Thyroid gland (tissue), 4 donors: ENCODE data around the gene PROZ. TPM values are rescaled to one million over a fixed set of nuclear protein-coding genes. Genes with fewer than 3 reads are reported as not detected.

ENCODE experiments used
- DNase-seq, 2 donors: peaks; one replicate each; pipeline ENCODE4 v3.0.0-alpha.2; 2019
- H3K27ac ChIP-seq, 3 donors: fragments of 200-600 bp; sonication (generic); 1 replicate in 2 of 3; 2 replicates in 1 of 3; pipeline ENCODE4 v1.5.1; 2016 to 2019; ENCODE audit warnings: mild to moderate bottlenecking in 1 of 3, moderate library complexity in 1 of 3
- H3K27me3 ChIP-seq: fragments of 200-600 bp; sonication (generic); one replicate; pipeline ENCODE4 v1.5.1; 2019
- H3K36me3 ChIP-seq, 2 donors: fragments of 200-600 bp; sonication (generic); one replicate each; pipeline ENCODE4 v1.5.1; 2016 to 2019
- H3K4me1 ChIP-seq, 2 donors: fragments of 200-600 bp; sonication (generic); one replicate each; pipeline ENCODE4 v1.5.1; 2017 to 2019
- H3K4me3 ChIP-seq, 3 donors: fragments of 200-600 bp; sonication (generic); replicated peaks in 1 of 3; 1 replicate in 2 of 3; 2 replicates in 1 of 3; pipeline ENCODE4 v1.5.1; 2016; ENCODE audit warnings: mild to moderate bottlenecking in 1 of 3
- H3K9me3 ChIP-seq: fragments of 200-600 bp; sonication (generic); one replicate; pipeline ENCODE4 v1.5.1; 2017
- CTCF ChIP-seq, 6 experiments: fragments of 200-600 bp in 3 of 6; fragments of 450-650 bp in 3 of 6; sonication (generic) in 3 of 6; IDR thresholded peaks; one replicate each; pipeline ENCODE4 v1.5.1; 2016 to 2019; ENCODE audit warnings: antibody characterized with exemption in 6 of 6, mild to moderate bottlenecking in 2 of 6, inconsistent platforms in 1 of 6, moderate library complexity in 1 of 6
- POLR2A ChIP-seq, 2 donors: fragments of 450-650 bp; IDR thresholded peaks; one replicate each; pipeline ENCODE4 v1.6.1; 2017; ENCODE audit warnings: antibody characterized with exemption in 2 of 2, mild to moderate bottlenecking in 2 of 2, moderate library complexity in 1 of 2
- WGBS, 2 donors: methylation state at CpG; one replicate each; pipeline ENCODE4 v1.1.5; 2017; 5-methylcytosine and 5-hydroxymethylcytosine counted together
- intact Hi-C: fragments of 100-400 bp; cut with DNase I; formaldehyde crosslinking; loops from one replicate; pipeline ENCODE4 v1.15.1; 2023
- total RNA-seq, 4 donors: library from RNA; depleted of rRNA; stranded (reverse); fragments of >200 nt; gene quantifications; one replicate each; pipeline ENCODE4 v1.2.3, GENCODE V29; 2016

Gene PROZ
- total RNA-seq, 4 donors from 2014 or later = not detected

- Histone ChIP-seq H3K9me3 (no peaks in the 10 kb centered on the region), H3K27ac (no peak overlapping the region), H3K27me3 (no peaks in the 10 kb centered on the region), H3K36me3 (no peaks in the 10 kb centered on the region), H3K4me1 (peaks cover 14% of the 10 kb centered on the region in 2 donors), H3K4me3 (no peak overlapping the region)
- WGBS, 2 donors = 92 to 93% methylated on average over 13 of the region's 13 CpGs
- no peak for DNase-seq
- intact Hi-C loops = no loop called here
- no peak for TF ChIP-seq CTCF (IDR thresholded peaks at IDR 0.05)
These were observed 11.1 kb downstream of the PROZ start for GRCh38 chr13:113169277-113170272.

- Histone ChIP-seq H3K36me3 (peaks cover 6 to 8% of the 10 kb centered on the region in 2 donors), H3K27ac (no peak overlapping the region), H3K27me3 (no peaks in the 10 kb centered on the region), H3K9me3 (no peaks in the 10 kb centered on the region), H3K4me1 (peaks cover 14% of the 10 kb centered on the region in 2 donors), H3K4me3 (no peak overlapping the region)
- intact Hi-C loops = no loop called here
- TF ChIP-seq POLR2A (IDR thresholded peaks at IDR 0.05) (no peak), CTCF (IDR thresholded peaks at IDR 0.05) (no peak)
- DNase-seq = no peak
- 79 to 87% methylated on average over 5 of the region's 5 CpGs for WGBS, 2 donors
These were observed 12.1 kb downstream of the PROZ start for GRCh38 chr13:113170511-113170910.

DNA sequence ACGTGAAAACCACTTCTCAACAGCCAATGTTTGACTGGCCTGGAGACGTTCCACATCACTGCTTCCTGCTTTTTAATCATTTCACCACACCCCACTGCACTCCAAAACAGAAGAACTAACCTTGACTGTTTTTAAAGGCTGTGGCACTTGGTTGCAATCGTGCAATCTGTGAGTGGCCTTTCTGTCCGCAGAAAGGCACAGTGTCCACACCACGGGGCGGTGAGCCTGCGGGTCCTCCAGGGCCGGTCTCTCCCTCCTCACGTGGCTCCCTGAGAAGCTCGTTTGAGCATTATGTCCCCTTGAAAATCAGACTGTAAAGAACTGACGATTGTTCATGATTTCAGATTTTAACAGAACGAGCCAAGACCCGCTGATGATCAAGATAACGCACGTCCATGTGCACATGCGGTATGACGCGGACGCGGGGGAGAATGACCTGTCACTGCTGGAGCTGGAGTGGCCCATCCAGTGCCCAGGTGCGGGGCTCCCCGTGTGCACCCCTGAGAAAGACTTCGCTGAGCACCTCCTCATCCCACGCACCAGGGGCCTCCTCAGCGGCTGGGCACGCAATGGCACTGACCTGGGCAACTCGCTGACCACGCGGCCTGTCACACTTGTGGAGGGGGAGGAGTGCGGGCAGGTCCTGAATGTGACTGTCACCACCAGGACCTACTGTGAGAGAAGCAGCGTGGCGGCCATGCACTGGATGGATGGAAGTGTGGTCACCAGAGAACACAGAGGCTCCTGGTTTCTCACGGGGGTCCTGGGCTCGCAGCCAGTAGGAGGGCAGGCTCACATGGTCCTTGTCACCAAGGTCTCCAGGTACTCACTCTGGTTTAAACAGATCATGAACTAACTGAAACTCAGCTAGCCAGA is 13.0 kb downstream of the PROZ start:
- no peak for TF ChIP-seq CTCF (IDR thresholded peaks at IDR 0.05)
- TF ChIP-seq POLR2A (IDR thresholded peaks at IDR 0.05) = no peak
- Histone ChIP-seq H3K36me3 (peaks cover 10 to 15% of the 10 kb centered on the region in 2 donors), H3K9me3 (no peaks in the 10 kb centered on the region), H3K4me1 (peaks cover 14% of the 10 kb centered on the region in 2 donors), H3K27ac (no peak overlapping the region), H3K27me3 (no peaks in the 10 kb centered on the region), H3K4me3 (no peak overlapping the region)
- intact Hi-C loops = no loop called here
- peak; percentile 62 to 63 for DNase-seq
- 62 to 63% methylated on average over 30 to 34 of the region's 34 CpGs for WGBS, 2 donors

- peaks cover 19 to 25% of the 10 kb centered on the region in 2 donors for H3K36me3 ChIP-seq
- WGBS, 2 donors = 93 to 96% methylated on average over 10 to 12 of the region's 13 CpGs
These were observed 14.0 kb downstream of the PROZ start for GRCh38 chr13:113172419-113172926.

More at GRCh38 chr13:113172419-113172926, 14.0 kb downstream of the PROZ start:
- H3K4me3 ChIP-seq = no peak overlapping the region
- TF ChIP-seq POLR2A (IDR thresholded peaks at IDR 0.05) = no peak
- no peak for TF ChIP-seq CTCF (IDR thresholded peaks at IDR 0.05)
- intact Hi-C loops = no loop called here
- no peaks in the 10 kb centered on the region for H3K27me3 ChIP-seq
- peaks cover 14% of the 10 kb centered on the region in 2 donors for H3K4me1 ChIP-seq
- no peak for DNase-seq
- H3K27ac ChIP-seq = no peak overlapping the region
- no peaks in the 10 kb centered on the region for H3K9me3 ChIP-seq
